Ectodermal cell (in vitro differentiated cells): Measurements from ENCODE around the gene N4BP3.
"Not testable (repeated sequence)": the region's sequence is repeated elsewhere in the genome, so short reads cannot be mapped to it uniquely, and the experiment has no call there.

ENCODE experiments used
- H3K27ac ChIP-seq: 2 replicates; pipeline ENCODE4 v1.7.0; 2013; ENCODE audit warnings: mild to moderate bottlenecking, low read depth, low read length; ENCODE audit not compliant: insufficient read depth, poor library complexity, severe bottlenecking
- H3K27me3 ChIP-seq: 2 replicates; pipeline ENCODE4 v1.7.0; 2013; ENCODE audit warnings: mild to moderate bottlenecking, low read length; ENCODE audit not compliant: insufficient read depth, control insufficient read depth, poor library complexity, severe bottlenecking
- H3K36me3 ChIP-seq: one replicate; pipeline ENCODE4 v1.7.0; 2013; ENCODE audit warnings: low read length; ENCODE audit not compliant: control insufficient read depth, insufficient read depth
- H3K4me1 ChIP-seq: one replicate; pipeline ENCODE4 v1.7.0; 2013; ENCODE audit warnings: low read length; ENCODE audit not compliant: control insufficient read depth, insufficient read depth
- H3K4me3 ChIP-seq: 2 replicates; pipeline ENCODE4 v1.7.0; 2013; ENCODE audit warnings: low read depth, low read length, control low read depth; ENCODE audit not compliant: insufficient read depth
- H3K9me3 ChIP-seq: 2 replicates; pipeline ENCODE4 v1.7.0; 2013; ENCODE audit warnings: mild to moderate bottlenecking, low read length, moderate library complexity; ENCODE audit not compliant: control insufficient read depth
- WGBS, 2 experiments: methylation state at CpG; one replicate each; pipeline ENCODE4 v1.1.7; 2013; ENCODE audit warnings: missing lambda C conversion rate in 2 of 2; 5-methylcytosine and 5-hydroxymethylcytosine counted together

N4BP3 gene

DNA sequence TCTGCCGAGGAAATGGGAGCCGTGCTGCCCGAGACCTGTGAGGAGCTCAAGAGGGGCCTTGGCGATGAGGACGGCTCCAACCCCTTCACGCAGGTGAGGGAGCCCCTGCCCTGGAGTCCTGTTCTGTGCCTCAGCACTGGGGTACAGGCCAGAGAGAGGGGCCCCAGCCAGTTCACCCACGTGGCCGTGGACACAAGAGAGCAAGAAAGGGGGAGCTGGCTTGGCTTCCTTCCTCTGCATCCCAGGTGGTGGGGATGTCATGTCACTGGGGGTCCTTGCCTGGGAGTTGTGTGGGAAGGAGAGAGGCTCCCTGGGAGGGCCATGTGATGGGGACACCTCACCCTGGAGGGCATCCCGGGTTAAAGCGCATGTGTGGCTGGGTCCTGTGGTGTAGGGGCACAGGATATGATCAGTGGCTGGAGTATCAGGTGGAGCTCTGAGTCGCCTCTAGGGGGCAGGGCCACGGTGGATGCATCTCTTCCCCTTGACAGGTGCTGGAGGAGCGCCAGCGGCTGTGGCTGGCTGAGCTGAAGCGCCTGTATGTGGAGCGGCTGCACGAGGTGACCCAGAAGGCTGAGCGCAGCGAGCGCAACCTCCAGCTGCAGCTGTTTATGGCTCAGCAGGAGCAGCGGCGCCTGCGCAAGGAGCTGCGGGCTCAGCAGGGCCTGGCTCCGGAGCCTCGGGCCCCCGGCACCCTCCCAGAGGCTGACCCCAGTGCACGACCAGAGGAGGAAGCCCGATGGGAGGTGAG, 7.5 kb downstream of the N4BP3 start:
- WGBS, 2 experiments = 85% methylated on average over 29 of the region's 29 CpGs
- H3K4me3 ChIP-seq = no peak overlapping the region
- H3K9me3 ChIP-seq = no peaks in the 10 kb centered on the region
- peaks cover 7% of the 10 kb centered on the region for H3K36me3 ChIP-seq
- no peaks in the 10 kb centered on the region for H3K27me3 ChIP-seq
- no peak overlapping the region for H3K27ac ChIP-seq
- H3K4me1 ChIP-seq = peaks cover 52% of the 10 kb centered on the region

GRCh38 chr5:178121391-178122276, 8.3 kb downstream of the N4BP3 start:
- peaks cover 54% of the 10 kb centered on the region for H3K4me1 ChIP-seq
- H3K36me3 ChIP-seq = peaks cover 7% of the 10 kb centered on the region
- H3K27me3 ChIP-seq = no peaks in the 10 kb centered on the region
- H3K9me3 ChIP-seq = no peaks in the 10 kb centered on the region
- WGBS, 2 experiments = 96% methylated on average over 38 of the region's 38 CpGs
- H3K4me3 ChIP-seq = no peak overlapping the region
- H3K27ac ChIP-seq = no peak overlapping the region

- Histone ChIP-seq H3K36me3 (peaks cover 7% of the 10 kb centered on the region), H3K27me3 (no peaks in the 10 kb centered on the region), H3K4me1 (peaks cover 52% of the 10 kb centered on the region), H3K27ac (no peak overlapping the region), H3K4me3 (no peak overlapping the region), H3K9me3 (no peaks in the 10 kb centered on the region)
- WGBS, 2 experiments = 72 to 83% methylated on average over 5 of the region's 5 CpGs
Measured at GRCh38 chr5:178122346-178122745, 9.0 kb downstream of the N4BP3 start.

DNA sequence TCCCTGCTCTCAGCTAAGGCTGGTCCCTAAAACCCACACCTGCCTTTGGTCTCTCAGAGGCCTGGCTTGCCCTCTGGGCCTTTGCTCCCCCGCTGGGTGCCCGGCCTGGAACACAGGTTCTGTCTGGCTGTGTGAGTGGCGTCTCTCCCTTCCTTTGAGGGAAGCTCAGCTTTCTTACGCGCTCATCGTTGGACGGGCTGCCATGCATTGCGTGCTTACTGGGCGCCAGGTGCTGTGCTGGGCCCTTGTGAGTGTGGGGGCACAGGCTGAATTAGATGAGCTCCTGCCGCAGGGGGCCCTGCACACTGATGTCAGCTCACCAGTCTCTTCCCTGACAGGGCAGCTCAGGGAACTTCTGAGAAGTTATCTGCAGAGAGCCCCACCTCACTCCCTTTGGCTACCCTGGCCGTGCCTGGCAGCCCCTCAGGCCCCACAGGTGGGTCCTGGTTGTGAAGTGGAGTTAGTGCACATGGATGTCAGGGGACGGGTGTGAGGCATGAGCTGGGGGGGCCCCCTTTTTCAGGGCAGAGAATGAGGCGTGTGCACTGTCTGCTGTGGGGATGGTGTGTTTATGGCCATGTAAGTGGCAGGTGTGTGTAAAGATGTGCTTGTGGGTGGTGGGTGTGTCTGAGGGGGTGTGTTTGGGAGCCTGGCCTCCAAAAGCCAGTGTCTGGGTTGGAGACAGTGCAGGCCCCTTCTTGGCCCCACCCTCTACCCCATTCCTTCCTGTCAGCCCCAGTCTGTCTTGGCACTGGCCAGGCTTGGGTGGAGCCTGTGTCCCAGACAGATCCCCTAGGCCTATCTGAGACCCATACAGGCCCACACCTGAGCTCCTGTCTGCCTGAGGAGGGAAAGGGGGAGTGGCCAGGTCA, 10.0 kb downstream of the N4BP3 start:
- Histone ChIP-seq H3K4me3 (no peak overlapping the region), H3K9me3 (no peaks in the 10 kb centered on the region), H3K36me3 (peaks cover 7% of the 10 kb centered on the region), H3K4me1 (peaks cover 44% of the 10 kb centered on the region), H3K27ac (no peak overlapping the region), H3K27me3 (no peaks in the 10 kb centered on the region)
- WGBS, 2 experiments = 89 to 92% methylated on average over 13 of the region's 13 CpGs

DNA sequence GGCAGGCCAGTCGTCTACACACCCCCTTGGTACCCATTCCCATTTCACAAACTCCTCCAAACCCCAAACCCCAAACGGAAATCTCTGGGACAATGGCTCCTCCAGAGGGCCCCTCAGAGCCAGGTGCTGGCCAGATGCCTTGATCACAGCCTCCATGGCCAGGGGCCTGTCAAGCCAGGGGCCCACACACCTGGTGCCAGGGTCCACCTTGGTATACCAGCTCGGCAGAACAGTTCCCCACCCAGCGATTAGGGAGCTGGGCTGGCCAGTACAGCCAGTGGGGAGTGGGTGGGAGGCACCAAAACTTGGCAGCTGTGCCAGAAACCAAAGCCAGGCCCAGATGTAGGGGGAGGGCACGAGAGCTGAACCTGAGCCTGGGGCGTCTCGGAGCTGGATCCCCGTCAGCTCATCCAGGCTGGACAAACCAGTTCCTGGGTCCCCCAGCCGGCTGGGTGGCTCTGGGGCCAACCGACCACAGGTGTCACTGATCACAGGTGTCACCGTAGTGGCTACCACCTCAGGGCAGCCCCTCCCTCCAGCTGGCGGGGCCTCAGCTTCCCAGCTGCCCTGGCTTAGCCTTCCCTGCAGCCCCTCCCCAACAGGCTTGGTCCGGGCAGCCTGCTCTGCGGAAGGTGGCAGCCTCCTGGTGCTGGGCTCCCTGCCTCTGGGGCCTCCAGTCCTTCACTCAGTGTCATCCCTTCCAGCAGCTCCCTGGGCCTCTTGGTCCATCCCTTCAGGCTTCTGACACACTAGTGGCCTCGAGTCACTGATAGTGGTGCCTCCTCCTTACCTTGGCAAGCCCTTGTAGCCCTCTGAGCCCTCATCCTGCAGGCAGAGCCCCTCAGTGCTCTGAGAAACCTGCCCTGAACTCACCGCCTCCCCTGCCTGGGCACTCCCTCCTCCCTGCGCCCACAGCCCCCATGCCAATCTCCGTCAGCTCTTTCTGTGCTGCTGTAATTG, 10.9 kb downstream of the N4BP3 start:
- Histone ChIP-seq H3K4me3 (no peak overlapping the region), H3K9me3 (no peaks in the 10 kb centered on the region), H3K27ac (no peak overlapping the region), H3K36me3 (peaks cover 7% of the 10 kb centered on the region), H3K4me1 (peaks cover 42% of the 10 kb centered on the region), H3K27me3 (no peaks in the 10 kb centered on the region)
- 89 to 90% methylated on average over 18 of the region's 18 CpGs for WGBS, 2 experiments

DNA sequence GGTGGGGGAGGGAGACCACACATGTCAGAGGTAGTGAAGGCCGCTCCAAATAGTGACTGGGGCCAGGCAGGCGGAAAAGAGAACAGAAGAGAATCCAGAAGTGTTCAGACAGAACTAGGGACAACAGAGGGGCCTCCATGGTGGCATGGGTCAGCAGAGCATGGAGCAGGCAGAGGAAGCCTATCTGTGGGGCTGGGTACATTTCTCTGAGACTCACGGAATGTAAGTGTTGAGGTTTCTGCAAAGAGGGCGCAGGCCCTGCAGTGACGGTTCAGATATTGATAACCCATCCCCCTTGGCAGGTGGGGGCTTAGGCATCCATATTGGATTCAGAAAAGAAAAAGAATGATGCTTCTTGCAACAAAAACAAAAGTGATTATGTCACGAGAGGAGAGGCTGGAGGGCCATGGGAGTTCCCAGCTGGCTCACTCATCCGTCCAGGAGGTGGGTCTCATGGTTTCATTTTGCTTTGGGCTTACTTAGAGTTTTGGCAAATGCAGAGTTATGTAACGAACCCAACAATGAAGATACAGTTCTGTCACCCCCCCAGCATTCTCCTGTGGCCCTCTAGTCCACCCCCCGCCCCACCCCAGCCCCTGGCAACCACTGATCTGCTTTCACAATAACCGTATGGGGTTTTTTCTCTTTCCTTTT, 12.0 kb downstream of the N4BP3 start:
- Histone ChIP-seq H3K36me3 (peaks cover 7% of the 10 kb centered on the region), H3K4me1 (peaks cover 42% of the 10 kb centered on the region), H3K9me3 (no peaks in the 10 kb centered on the region), H3K4me3 (no peak overlapping the region), H3K27ac (no peak overlapping the region), H3K27me3 (no peaks in the 10 kb centered on the region)
- WGBS, 2 experiments = 80 to 83% methylated on average over 9 of the region's 10 CpGs

GRCh38 chr5:178126556-178126955, 13.2 kb downstream of the N4BP3 start:
- Histone ChIP-seq H3K9me3 (no peaks in the 10 kb centered on the region), H3K27ac (peak overlapping the region; percentile 56), H3K4me1 (peaks cover 42% of the 10 kb centered on the region), H3K27me3 (no peaks in the 10 kb centered on the region), H3K36me3 (peaks cover 7% of the 10 kb centered on the region), H3K4me3 (no peak overlapping the region)
- WGBS, 2 experiments = 5 to 6% methylated on average over 3 of the region's 3 CpGs

DNA sequence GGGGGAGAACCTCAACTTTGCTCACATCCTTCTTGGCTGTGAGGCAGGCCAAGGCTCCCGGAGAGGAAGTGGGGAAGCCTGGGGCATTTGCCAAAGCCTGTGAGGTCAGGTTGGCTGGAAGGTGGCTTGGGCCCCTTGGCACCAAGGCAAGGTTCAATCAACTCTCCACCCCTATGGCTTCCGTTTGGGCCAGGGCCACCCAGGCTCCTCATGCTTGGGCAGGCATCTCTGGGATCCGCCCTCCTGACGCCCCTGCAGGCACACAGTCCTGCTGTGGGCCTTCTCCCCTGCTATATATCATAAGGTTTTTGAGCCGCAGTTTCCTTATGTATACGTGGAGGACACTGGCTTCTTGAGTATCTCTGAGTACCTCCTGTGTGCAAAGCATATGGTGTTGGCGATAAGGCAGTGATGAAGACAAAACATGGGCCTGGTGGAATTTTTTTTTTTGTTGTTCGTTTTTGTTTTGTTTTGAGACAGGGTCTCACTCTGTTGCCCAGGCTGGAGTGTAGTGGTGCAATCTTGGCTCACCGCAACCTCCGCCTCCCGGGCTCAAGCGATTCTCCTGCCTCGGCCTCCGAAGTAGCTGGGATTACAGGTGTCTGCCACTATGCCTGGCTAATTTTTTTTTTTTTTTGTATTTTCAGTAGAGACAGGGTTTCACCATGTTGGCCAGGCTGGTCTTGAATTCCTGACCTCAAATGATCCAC, 14.1 kb downstream of the N4BP3 start:
- WGBS, 2 experiments = 80 to 86% methylated on average over 13 to 14 of the region's 14 CpGs
- not testable (repeated sequence) for H3K27ac ChIP-seq

More for the DNA sequence above, 14.1 kb downstream of the N4BP3 start:
- not testable (repeated sequence) for H3K27me3 ChIP-seq, H3K4me3 ChIP-seq, H3K36me3 ChIP-seq, H3K9me3 ChIP-seq
- H3K4me1 ChIP-seq = peaks cover 34% of the 10 kb centered on the region
